Fibroblast of lung (primary cell): Measurements from ENCODE around the gene KCNMA1.

Source experiments
- CTCF ChIP-seq, 2 donors: IDR thresholded peaks in 1 of 2; conservative IDR thresholded peaks in 1 of 2; 1 replicate in 1 of 2; 2 replicates in 1 of 2; pipeline ENCODE4 v1.5.1; 2011 to 2012; ENCODE audit warnings: low read length in 2 of 2, control low read depth in 1 of 2, inconsistent platforms in 1 of 2, low read depth in 1 of 2, mild to moderate bottlenecking in 1 of 2
- EZH2 ChIP-seq: IDR thresholded peaks from 2 replicates; pipeline ENCODE4 v1.5.1; 2012; ENCODE audit warnings: low read length, control low read depth, mild to moderate bottlenecking; ENCODE audit errors: missing control alignments

DNA sequence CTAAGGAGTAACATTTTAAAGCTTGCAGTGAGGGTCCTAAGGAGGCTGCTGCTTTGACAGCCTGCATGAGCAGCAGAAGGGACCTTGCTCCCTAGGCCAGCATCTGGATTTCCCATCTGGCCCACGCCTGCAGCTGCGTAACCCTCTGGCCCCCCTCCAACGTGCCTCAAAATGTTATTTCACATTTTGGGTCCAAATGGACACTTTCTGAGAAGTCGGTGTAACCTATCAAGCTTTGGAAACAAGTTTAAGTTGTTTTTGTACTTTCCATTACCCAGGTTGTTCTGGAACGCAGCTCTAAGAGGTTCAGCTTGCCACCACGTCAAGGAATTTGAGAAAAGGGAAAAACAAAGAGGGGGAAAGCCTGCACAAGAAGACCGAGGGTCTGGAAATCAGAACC, 338.3 kb downstream of the KCNMA1 start:
- TF ChIP-seq CTCF (conservative IDR thresholded peaks at IDR 0.05 in 1 of 2, IDR thresholded peaks at IDR 0.05 in 1 of 2; ENCODE audit: low read depth in 1 of 2, low read length in 2 of 2) = no peak
- no peak for TF ChIP-seq EZH2
